ENCODE measurements around the gene SCFD1.
"Not testable (repeated sequence)": the region's sequence is repeated elsewhere in the genome, so short reads cannot be mapped to it uniquely, and the experiment has no call there.

The SCFD1 gene

GRCh38 chr14:30596935-30597334 is 25.2 kb upstream of the SCFD1 start:
- in situ Hi-C loops (cut with HindIII; ENCODE audit: low pct_unique_long_range_greater_than_20kb, low sequenced_read_pairs) = no loop called here
- no peak for DNase-seq (ENCODE audit: low read depth in 1 of 2, low spot score in 1 of 2)
- no peak for TF ChIP-seq JUND (IDR thresholded peaks at IDR 0.05; ENCODE audit: low read depth)

GRCh38 chr14:30597504-30597903 is 24.6 kb upstream of the SCFD1 start:
- TF ChIP-seq JUND (IDR thresholded peaks at IDR 0.05; ENCODE audit: low read depth) = no peak
- no peak for DNase-seq (ENCODE audit: low read depth in 1 of 2, low spot score in 1 of 2)
- in situ Hi-C loops (cut with HindIII; ENCODE audit: low pct_unique_long_range_greater_than_20kb, low sequenced_read_pairs) = no loop called here

GRCh38 chr14:30600922-30601918 is 20.9 kb upstream of the SCFD1 start:
- in situ Hi-C loops (cut with HindIII; ENCODE audit: low pct_unique_long_range_greater_than_20kb, low sequenced_read_pairs) = no loop called here
- TF ChIP-seq JUND (IDR thresholded peaks at IDR 0.05; ENCODE audit: low read depth) = no peak
- no peak for DNase-seq (ENCODE audit: low read depth in 1 of 2, low spot score in 1 of 2)

GRCh38 chr14:30603402-30603801 is 18.7 kb upstream of the SCFD1 start:
- in situ Hi-C loops (cut with HindIII; ENCODE audit: low pct_unique_long_range_greater_than_20kb, low sequenced_read_pairs) = no loop called here
- no peak for TF ChIP-seq JUND (IDR thresholded peaks at IDR 0.05; ENCODE audit: low read depth)
- no peak for DNase-seq (ENCODE audit: low read depth in 1 of 2, low spot score in 1 of 2)

GRCh38 chr14:30604696-30605095 is 17.4 kb upstream of the SCFD1 start:
- DNase-seq (ENCODE audit: low read depth in 1 of 2, low spot score in 1 of 2); in situ Hi-C loops (cut with HindIII; ENCODE audit: low pct_unique_long_range_greater_than_20kb, low sequenced_read_pairs): not testable (repeated sequence)

GRCh38 chr14:30607156-30607780 is 14.9 kb upstream of the SCFD1 start:
- in situ Hi-C loops (cut with HindIII; ENCODE audit: low pct_unique_long_range_greater_than_20kb, low sequenced_read_pairs) = no loop called here
- no peak for DNase-seq (ENCODE audit: low read depth in 1 of 2, low spot score in 1 of 2)
- TF ChIP-seq JUND (IDR thresholded peaks at IDR 0.05; ENCODE audit: low read depth) = no peak

- in situ Hi-C loops (cut with HindIII; ENCODE audit: low pct_unique_long_range_greater_than_20kb, low sequenced_read_pairs) = no loop called here
- no peak for TF ChIP-seq JUND (IDR thresholded peaks at IDR 0.05; ENCODE audit: low read depth)
- no peak for DNase-seq (ENCODE audit: low read depth in 1 of 2, low spot score in 1 of 2)
These were observed 13.5 kb upstream of the SCFD1 start for GRCh38 chr14:30608533-30609006.

- in situ Hi-C loops (cut with HindIII; ENCODE audit: low pct_unique_long_range_greater_than_20kb, low sequenced_read_pairs) = no loop called here
- DNase-seq (ENCODE audit: low read depth in 1 of 2, low spot score in 1 of 2) = peak in 1 of 2 experiments; percentile 64
- no peak for TF ChIP-seq JUND (IDR thresholded peaks at IDR 0.05; ENCODE audit: low read depth)
These were observed 11.3 kb upstream of the SCFD1 start for GRCh38 chr14:30610787-30611343.

- TF ChIP-seq JUND (IDR thresholded peaks at IDR 0.05; ENCODE audit: low read depth) = no peak
- in situ Hi-C loops (cut with HindIII; ENCODE audit: low pct_unique_long_range_greater_than_20kb, low sequenced_read_pairs) = no loop called here
- DNase-seq (ENCODE audit: low read depth in 1 of 2, low spot score in 1 of 2) = no peak
These were observed 8.0 kb upstream of the SCFD1 start for GRCh38 chr14:30614155-30614554.

- no peak for TF ChIP-seq JUND (IDR thresholded peaks at IDR 0.05; ENCODE audit: low read depth)
- DNase-seq (ENCODE audit: low read depth in 1 of 2, low spot score in 1 of 2) = no peak
These were observed 1.9 kb upstream of the SCFD1 start for GRCh38 chr14:30620178-30620577.

GRCh38 chr14:30621354-30621939 is 672 bp upstream of the SCFD1 start:
- peak; percentile 11; the same call in 1 of the 2 replicates for TF ChIP-seq JUND (IDR thresholded peaks at IDR 0.05; ENCODE audit: low read depth)
- in situ Hi-C loops (cut with HindIII; ENCODE audit: low pct_unique_long_range_greater_than_20kb, low sequenced_read_pairs) = no loop called here
- DNase-seq (ENCODE audit: low read depth in 1 of 2, low spot score in 1 of 2) = peak in 1 of 2 experiments; percentile 46

More at GRCh38 chr14:30620178-30620577, 1.9 kb upstream of the SCFD1 start:
- in situ Hi-C loops (cut with HindIII; ENCODE audit: low pct_unique_long_range_greater_than_20kb, low sequenced_read_pairs) = no loop called here

GRCh38 chr14:30623412-30624131 is 1.5 kb downstream of the SCFD1 start:
- DNase-seq (ENCODE audit: low read depth in 1 of 2, low spot score in 1 of 2) = no peak
- in situ Hi-C loops (cut with HindIII; ENCODE audit: low pct_unique_long_range_greater_than_20kb, low sequenced_read_pairs) = no loop called here
- TF ChIP-seq JUND (IDR thresholded peaks at IDR 0.05; ENCODE audit: low read depth) = no peak
